Activated T-cell treated with anti-CD3 and anti-CD28 coated beads for 4 hours (primary cell): ENCODE data around the gene CASZ1.

Source experiments
- DNase-seq: peaks from one replicate; pipeline ENCODE4 v3.0.0-alpha.2; 2020

CASZ1 gene

GRCh38 chr1:10667861-10668761, 128.3 kb downstream of the CASZ1 start:
- no peak for DNase-seq

GRCh38 chr1:10665930-10666850, 130.3 kb downstream of the CASZ1 start:
- DNase-seq = no peak

GRCh38 chr1:10665226-10665625, 131.2 kb downstream of the CASZ1 start:
- DNase-seq = no peak

- DNase-seq = no peak
Observed at GRCh38 chr1:10664251-10664650, 132.2 kb downstream of the CASZ1 start.

GRCh38 chr1:10663678-10664035, 132.8 kb downstream of the CASZ1 start:
- no peak for DNase-seq

- no peak for DNase-seq
Observed at GRCh38 chr1:10662824-10663677, 133.4 kb downstream of the CASZ1 start.

GRCh38 chr1:10662090-10662688, 134.3 kb downstream of the CASZ1 start:
- DNase-seq = no peak

GRCh38 chr1:10661453-10661852, 135.0 kb downstream of the CASZ1 start:
- DNase-seq = no peak

- no peak for DNase-seq
Observed at GRCh38 chr1:10659646-10660540, 136.6 kb downstream of the CASZ1 start.

GRCh38 chr1:10659218-10659617, 137.2 kb downstream of the CASZ1 start:
- no peak for DNase-seq

- DNase-seq = no peak
Observed at GRCh38 chr1:10658396-10659066, 137.9 kb downstream of the CASZ1 start.

GRCh38 chr1:10657088-10657847, 139.2 kb downstream of the CASZ1 start:
- no peak for DNase-seq

GRCh38 chr1:10656431-10656830, 140.0 kb downstream of the CASZ1 start:
- no peak for DNase-seq

GRCh38 chr1:10655002-10655401, 141.4 kb downstream of the CASZ1 start:
- DNase-seq = no peak

- no peak for DNase-seq
Observed at GRCh38 chr1:10653370-10654125, 142.9 kb downstream of the CASZ1 start.

GRCh38 chr1:10652626-10653025, 143.8 kb downstream of the CASZ1 start:
- no peak for DNase-seq

GRCh38 chr1:10651793-10652192, 144.7 kb downstream of the CASZ1 start:
- no peak for DNase-seq

GRCh38 chr1:10651389-10651766, 145.1 kb downstream of the CASZ1 start:
- DNase-seq = no peak
